NCI-H1105 treated with DMSO at 0.1 percent for 48 hours (cell line): ENCODE results near the gene MIF.
"Not testable (repeated sequence)": the region's sequence is repeated elsewhere in the genome, so short reads cannot be mapped to it uniquely, and the experiment has no call there.

Experiments used
- DNase-seq: peaks from one replicate; lab custom pipeline; 2025; lab: John Stamatoyannopoulos, UW

The MIF gene

GRCh38 chr22:23893945-23894709 lies at the start of gene MIF:
Gene MIF, plus strand, starts transcription at chr22:23894383. Its CDS starts 92 bp downstream, at chr22:23894475.
- DNase-seq, result peak; percentile 87

GRCh38 chr22:23844739-23845202 lies 49.4 kb upstream of the MIF start:
- DNase-seq, result no peak

GRCh38 chr22:23845265-23846080 lies 48.7 kb upstream of the MIF start:
- DNase-seq, result no peak

- no peak for DNase-seq
Measured at GRCh38 chr22:23846081-23846469, 48.1 kb upstream of the MIF start.

GRCh38 chr22:23847310-23847920 lies 46.8 kb upstream of the MIF start:
- DNase-seq, result no peak

- DNase-seq, result no peak
Measured at GRCh38 chr22:23847991-23848864, 46.0 kb upstream of the MIF start.

- peak; percentile 60 for DNase-seq
Measured at GRCh38 chr22:23849009-23850006, 44.9 kb upstream of the MIF start.

- DNase-seq, result no peak
Measured at GRCh38 chr22:23850136-23850611, 44.0 kb upstream of the MIF start.

GRCh38 chr22:23856721-23857605 lies 37.2 kb upstream of the MIF start:
- peak; percentile 52 for DNase-seq

- DNase-seq, result peak; percentile 98
Measured at GRCh38 chr22:23857606-23858483, 36.3 kb upstream of the MIF start, which contains the start of gene SLC2A11. Gene SLC2A11, plus strand, starts transcription at chr22:23857875. Its CDS starts 125 bp downstream, at chr22:23858000.

- DNase-seq, result no peak
Measured at GRCh38 chr22:23858484-23858815, 35.7 kb upstream of the MIF start.

GRCh38 chr22:23859201-23859600 lies 35.0 kb upstream of the MIF start:
- no peak for DNase-seq

GRCh38 chr22:23860187-23860586 lies 34.0 kb upstream of the MIF start:
- DNase-seq, result not testable (repeated sequence)

GRCh38 chr22:23862103-23862502 lies 32.1 kb upstream of the MIF start:
- peak; percentile 38 for DNase-seq

- DNase-seq, result not testable (repeated sequence)
Measured at GRCh38 chr22:23864499-23865154, 29.6 kb upstream of the MIF start.

- no peak for DNase-seq
Measured at GRCh38 chr22:23868580-23868979, 25.6 kb upstream of the MIF start.

GRCh38 chr22:23874871-23875270 lies 19.3 kb upstream of the MIF start:
- DNase-seq, result no peak

GRCh38 chr22:23875801-23876200 lies 18.4 kb upstream of the MIF start:
- no peak for DNase-seq
